Left renal cortex interstitium (tissue), 4 donors: ENCODE measurements around the gene PRMT7. TPM values are rescaled to one million over a fixed set of nuclear protein-coding genes. Genes with fewer than 3 reads are reported as not detected.

Source experiments
- DNase-seq, 4 donors: peaks; one replicate each; pipeline ENCODE4 v3.0.0-alpha.2; 2013; ENCODE audit warnings: low read depth in 4 of 4, low spot score in 2 of 4, missing footprints in 1 of 4
- polyA plus RNA-seq, 4 donors: library from polyadenylated mRNA; unstranded; fragments of 120-200 nt; gene quantifications; one replicate each; pipeline ENCODE4 v1.2.1, GENCODE V29; 2013; ENCODE audit not compliant: insufficient read length in 4 of 4

Gene PRMT7
- polyA plus RNA-seq, 4 donors: 39.4 to 71.5 (median 61.7) TPM

GRCh38 chr16:68386628-68387027 lies 75.8 kb downstream of the PRMT7 start:
- DNase-seq: no peak

- no peak for DNase-seq
These were observed 76.5 kb downstream of the PRMT7 start for GRCh38 chr16:68387301-68387700.

- no peak for DNase-seq
These were observed 77.3 kb downstream of the PRMT7 start for GRCh38 chr16:68388124-68388523.

GRCh38 chr16:68389006-68389405 lies 78.2 kb downstream of the PRMT7 start:
- no peak for DNase-seq

- no peak for DNase-seq
These were observed 79.0 kb downstream of the PRMT7 start for GRCh38 chr16:68389750-68390371.

- no peak for DNase-seq
These were observed 82.5 kb downstream of the PRMT7 start for GRCh38 chr16:68393333-68393732.

- DNase-seq: no peak
These were observed 84.5 kb downstream of the PRMT7 start for GRCh38 chr16:68395167-68395786.

GRCh38 chr16:68395815-68396214 lies 85.0 kb downstream of the PRMT7 start:
- no peak for DNase-seq

- DNase-seq: no peak
These were observed 85.7 kb downstream of the PRMT7 start for GRCh38 chr16:68396481-68396880.

GRCh38 chr16:68397710-68398201 lies 86.9 kb downstream of the PRMT7 start:
- no peak for DNase-seq

GRCh38 chr16:68399456-68399855 lies 88.6 kb downstream of the PRMT7 start:
- no peak for DNase-seq

- DNase-seq: no peak
These were observed 89.5 kb downstream of the PRMT7 start for GRCh38 chr16:68400083-68400923.

GRCh38 chr16:68400924-68401460 lies 90.2 kb downstream of the PRMT7 start:
- DNase-seq: no peak

GRCh38 chr16:68401871-68402747 lies 91.3 kb downstream of the PRMT7 start:
- no peak for DNase-seq

- DNase-seq: no peak
These were observed 91.9 kb downstream of the PRMT7 start for GRCh38 chr16:68402748-68403040.

GRCh38 chr16:68403177-68403576 lies 92.4 kb downstream of the PRMT7 start:
- DNase-seq: no peak

- no peak for DNase-seq
These were observed 92.9 kb downstream of the PRMT7 start for GRCh38 chr16:68403704-68404103.

GRCh38 chr16:68404736-68405345 lies 94.0 kb downstream of the PRMT7 start:
- DNase-seq: no peak

GRCh38 chr16:68406458-68407152 lies 95.8 kb downstream of the PRMT7 start:
- no peak for DNase-seq
